GM19099 (cell line): ENCODE data around the gene RADIL.

ENCODE experiments used
- POLR2A ChIP-seq: IDR thresholded peaks from 3 replicates; pipeline ENCODE4 v1.6.1; 2011; ENCODE audit warnings: low read depth; ENCODE audit not compliant: insufficient read length; ENCODE audit errors: extremely low read depth

The RADIL gene

DNA sequence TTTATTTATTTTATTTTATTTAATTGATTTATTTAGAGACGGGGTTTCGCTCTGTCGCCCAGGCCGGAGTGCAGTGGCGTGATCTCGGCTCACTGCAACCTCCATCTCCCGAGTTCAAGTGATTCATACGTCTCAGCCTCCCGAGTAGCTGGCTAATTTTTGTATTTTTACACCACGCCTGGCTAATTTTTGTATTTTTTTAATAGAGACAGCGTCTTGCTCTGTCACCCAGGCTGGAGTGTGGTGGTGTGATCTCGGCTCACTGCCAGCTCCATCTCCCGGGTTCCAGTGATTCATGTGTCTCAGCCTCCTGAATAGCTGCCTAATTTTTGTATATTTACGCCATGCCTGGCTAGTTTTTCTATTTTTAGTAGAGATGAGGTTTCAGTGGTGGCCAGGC lies 73.8 kb downstream of the RADIL start:
- no peak for TF ChIP-seq POLR2A

DNA sequence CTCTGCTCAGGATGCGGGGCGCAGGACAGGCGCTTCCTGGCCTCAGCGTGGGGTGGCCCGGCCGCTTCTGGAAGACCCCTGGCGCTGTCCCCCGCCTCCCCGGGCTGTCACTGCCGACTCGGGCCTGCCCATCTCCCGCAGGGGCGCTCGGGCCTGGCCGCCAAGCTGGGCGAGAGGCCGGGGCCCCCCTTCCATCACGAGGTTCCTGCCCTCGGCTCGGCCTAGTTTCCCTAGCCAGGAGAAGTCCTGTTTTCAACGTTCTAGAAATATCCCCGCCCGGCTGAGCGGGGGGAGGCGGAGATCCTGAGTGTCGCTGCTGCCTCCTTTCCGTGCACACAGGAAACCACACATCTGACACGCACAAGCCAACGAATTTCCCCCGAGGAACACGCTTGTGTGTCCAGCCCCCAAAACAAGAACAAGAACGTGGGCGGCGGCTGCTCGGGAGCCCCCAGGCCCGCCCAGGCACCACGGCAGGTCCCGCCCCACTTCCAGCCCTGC lies 74.4 kb downstream of the RADIL start:
- no peak for TF ChIP-seq POLR2A

DNA sequence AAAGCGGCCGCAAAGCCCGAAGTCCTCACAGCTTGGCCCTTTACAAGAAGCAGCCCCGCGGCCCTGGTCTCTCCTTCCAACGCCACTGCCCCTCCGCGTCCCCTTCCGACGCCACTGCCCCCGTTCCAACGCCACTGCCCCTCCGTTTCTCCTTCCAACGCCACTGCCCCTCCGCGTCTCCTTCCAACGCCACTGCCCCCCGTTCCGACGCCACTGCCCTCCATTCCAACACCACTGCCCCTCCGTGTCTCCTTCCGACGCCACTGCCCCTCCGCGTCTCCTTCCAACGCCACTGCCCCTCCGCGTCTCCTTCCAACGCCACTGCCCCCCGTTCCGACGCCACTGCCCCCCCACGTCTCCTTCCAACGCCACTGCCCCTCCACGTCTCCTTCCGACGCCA lies 75.0 kb downstream of the RADIL start:
- TF ChIP-seq POLR2A = no peak

DNA sequence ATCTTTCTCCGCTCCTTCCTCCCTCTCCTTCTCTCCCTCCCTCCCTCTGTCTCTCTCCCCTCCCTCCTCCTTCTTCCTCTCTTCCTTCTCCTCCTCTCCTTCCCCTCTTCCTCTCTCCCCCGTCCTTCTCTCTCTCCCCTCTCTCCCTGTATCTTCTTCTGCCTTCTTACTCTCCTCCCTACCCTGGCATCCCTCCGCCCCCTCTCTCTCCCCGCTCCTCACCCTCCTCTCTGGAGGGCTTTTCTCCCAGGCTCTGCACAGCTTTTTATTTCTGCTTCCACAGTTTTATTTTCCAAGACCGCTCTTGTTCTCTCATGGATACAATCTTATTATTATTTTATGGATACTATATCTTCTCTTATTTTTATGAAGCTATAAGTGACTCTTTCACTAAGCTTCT lies 75.5 kb downstream of the RADIL start:
- TF ChIP-seq POLR2A = no peak

DNA sequence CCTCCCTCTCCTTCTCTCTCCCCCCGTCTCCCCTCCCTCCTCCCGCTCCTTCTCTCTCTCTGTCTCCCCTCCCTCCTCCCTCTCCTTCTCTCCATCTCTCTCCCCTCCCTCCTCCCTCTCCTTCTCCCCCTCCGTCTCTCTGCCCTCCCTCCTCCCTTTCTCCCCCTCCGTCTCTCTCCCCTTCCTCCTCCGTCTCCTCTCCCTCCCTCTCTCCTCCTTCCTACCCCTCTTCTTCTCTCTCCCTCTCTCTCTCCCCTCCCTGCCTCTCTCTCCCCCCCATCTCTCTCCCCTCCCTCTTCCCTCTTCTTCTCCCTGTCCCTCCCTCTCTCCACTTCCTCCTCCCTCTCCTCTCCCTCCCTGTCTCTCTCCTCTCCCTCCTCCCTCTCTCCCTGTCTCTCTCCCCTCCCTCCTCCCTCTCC lies 75.9 kb downstream of the RADIL start:
- no peak for TF ChIP-seq POLR2A

DNA sequence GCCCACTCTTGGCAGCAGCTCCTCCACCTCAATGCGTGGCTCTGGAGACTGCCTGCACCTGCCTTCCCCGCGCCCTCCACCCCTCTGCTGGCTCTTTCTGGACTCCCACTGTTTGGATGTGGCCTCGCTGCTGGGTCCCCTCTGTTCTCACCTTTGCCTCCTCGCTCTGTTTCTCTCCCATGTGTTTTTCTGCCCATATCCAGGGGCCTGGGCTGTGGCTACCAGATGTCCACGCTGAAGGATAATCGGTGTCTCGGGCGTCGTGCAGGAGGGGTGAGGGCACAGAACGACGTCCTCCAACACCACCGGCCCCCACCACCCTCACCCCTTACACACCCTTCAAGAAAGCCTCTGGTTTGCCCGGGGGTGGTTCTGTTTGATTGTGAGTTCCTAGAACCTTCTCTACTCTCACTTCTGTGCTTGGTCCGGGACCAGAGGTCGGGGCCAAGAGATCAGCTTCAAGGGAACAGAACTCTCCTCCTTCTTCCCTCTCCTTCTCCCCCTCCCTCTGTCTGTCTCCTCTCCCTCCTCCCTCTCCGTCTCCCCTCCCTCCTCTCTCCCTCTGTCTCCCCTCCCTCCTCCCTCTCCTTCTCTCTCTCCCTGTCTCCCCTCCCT lies 76.4 kb downstream of the RADIL start:
- TF ChIP-seq POLR2A = no peak

DNA sequence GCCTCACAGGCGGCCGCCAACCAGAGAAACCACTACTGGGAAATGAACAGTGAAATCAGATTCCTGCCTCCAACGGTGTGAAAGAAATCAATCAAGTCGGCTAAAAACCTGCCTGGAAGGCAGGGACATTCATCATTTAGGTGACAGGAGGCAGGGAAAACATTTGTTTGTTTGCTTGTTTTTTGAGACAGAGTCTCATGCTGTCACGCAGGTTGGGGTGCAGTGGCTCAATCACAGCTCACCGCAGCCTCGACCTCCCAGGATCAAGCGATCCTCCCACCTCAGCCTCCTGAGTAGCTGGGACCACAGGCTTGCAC lies 77.6 kb downstream of the RADIL start:
- no peak for TF ChIP-seq POLR2A

DNA sequence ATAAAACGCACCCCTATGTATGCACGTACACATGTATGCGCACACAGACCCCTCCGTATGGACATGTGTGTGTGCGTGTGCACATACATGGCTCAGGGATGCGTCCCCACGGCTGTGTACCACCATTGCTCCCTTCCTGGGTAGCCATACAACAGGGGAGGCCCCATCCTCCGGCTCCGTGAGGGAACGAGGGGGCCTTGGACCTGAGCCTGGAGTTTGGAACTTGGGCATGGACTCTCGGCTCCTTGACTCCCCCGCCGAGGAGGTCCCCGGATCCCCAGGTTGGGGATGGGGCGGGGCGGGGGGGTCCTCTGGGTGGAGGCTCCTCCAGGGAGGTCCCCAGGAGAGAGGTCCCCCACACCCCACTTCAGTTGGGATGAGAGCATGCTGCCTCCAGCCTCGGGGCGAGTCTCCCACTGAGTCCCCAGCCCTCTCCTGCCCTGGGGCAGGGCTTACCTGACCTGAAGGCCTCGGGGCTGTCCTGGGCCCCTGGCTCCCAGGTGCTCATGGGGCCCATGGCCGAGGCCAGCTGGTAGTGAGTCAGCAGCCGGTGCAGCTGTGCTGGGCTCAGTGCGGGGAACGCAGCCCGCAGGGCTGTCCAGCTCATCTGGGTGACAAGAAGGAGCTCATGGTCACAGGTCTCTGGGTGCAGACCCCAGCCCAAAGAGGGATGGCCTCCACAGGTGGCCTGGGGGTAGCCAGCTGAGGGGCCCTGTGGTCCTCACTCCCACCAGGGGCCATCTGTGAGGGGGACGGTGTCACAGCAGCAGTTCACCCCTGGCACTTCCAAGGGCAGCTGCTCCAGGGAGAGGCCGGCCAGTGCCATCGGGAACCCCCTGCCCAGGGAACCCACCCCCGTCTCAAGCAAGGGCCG lies 78.2 kb downstream of the RADIL start:
- TF ChIP-seq POLR2A = no peak

DNA sequence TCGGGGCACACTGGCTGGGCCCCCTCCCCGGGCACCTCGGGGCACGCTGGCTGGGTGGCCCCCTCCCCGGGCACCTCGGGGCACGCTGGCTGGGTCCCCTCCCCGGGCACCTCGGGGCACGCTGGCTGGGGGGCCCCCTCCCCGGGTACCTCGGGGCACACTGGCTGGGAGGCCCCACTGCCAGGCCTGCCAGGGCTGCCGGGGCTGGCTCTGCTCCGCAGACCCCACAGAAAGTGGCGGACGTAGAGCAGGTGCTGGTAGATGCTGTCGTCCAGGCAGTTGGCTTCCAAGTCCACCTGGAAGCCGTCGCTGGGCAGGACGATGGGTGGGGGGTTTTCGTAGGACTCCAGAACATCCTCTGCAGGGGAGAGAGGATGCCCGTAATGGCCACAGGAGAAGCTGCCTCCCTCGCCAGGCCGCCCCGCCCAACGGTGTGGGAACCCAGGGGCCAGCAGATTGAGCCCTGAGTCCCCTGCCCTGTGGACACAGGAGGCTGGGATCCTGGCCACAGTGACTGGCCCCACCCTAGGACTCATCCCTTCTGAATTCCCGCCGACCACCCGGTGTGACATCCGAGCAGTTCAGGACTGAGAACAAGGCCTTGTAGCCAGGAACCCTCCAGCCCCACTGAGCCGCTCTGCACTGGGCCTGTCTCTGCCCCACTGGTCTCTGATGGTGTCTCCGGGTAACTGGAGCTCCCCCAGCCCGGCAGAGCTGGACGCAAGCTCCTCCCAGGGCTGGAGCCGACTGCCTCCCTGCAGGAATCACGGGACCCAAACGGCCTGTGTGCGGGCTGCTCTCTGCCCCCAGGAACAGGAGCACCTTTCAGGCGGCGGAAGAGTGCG lies 79.9 kb downstream of the RADIL start:
- TF ChIP-seq POLR2A = no peak

DNA sequence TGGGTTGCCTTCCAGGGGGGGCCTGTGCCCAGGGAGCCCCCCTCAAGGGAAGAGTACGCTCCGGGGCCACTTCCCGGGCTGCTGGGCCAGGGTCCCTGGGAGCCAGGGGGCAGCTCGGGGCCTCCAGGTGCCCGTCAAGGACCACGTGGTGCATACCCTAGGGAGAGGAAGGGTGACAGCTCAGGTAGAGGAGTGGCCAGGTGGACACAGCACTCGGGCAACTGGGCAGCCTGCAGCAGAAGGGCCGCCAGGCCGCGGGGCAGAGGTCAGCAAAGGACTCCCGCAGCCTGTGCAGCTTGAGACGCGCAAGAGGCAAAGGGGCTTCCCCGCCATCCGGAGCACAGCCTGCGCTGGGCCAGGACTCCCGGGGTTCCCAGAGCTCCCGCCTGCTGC lies 81.7 kb downstream of the RADIL start:
- no peak for TF ChIP-seq POLR2A

DNA sequence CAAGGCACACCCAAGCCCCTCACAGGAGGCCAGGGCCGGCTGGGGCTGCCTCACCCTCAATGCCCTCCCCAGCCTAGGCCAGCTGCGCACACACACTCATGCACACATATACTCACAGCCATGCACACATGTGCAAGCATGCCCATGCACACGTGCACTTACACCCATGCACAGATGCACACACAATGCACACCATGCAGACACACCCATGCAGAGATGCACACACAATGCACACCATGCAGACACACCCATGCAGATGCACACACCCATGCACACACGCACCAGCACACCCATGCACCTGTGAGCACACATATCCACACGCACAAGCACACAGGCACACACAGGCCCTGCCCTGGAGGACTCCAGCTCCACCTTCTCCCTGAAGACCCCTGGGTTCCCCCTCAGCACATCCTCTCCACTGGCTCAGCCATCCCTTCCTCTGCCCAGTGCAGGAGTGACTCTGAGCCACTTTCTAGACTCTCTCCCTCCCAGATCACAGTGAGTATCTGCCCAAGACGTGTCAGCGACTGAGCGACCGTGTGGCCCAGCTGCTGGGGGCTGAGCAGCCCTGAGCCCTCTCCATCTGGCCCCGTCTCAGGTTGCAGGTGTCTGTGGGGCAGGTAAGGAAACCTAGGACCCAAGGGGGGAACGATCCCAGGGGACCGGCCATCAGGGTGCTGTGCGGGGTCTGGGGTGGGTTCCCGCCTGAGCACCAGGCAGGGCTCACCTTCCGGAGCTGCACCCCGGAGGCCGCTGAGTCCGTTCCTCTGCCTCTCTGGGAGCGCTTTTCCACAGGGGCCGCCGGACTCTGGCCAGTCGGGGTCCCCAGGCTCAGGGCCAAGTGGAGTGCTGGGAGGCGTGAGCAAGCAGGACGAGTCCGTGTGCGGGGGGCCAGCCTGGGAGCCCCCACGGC lies 82.3 kb downstream of the RADIL start:
- TF ChIP-seq POLR2A = no peak

DNA sequence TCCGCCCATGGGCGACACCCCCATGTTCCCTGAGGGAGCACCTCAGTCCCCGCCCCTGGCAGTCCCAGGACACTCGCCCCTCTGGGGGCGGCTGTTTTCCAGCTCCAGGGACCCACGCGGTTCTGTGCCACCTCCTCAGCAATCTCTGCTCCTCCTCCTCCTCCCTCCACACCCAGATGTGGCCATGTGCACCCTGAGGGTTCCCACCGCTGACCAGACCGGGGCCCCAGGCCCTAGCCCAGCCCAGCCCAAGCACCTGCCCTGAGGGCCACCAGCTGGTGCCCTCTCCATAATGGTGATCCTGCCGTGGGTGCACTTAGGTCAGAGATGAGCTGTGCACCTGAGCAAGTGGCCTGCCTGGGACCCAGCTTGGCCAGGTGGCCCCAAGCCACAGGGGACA lies 83.0 kb downstream of the RADIL start:
- no peak for TF ChIP-seq POLR2A

DNA sequence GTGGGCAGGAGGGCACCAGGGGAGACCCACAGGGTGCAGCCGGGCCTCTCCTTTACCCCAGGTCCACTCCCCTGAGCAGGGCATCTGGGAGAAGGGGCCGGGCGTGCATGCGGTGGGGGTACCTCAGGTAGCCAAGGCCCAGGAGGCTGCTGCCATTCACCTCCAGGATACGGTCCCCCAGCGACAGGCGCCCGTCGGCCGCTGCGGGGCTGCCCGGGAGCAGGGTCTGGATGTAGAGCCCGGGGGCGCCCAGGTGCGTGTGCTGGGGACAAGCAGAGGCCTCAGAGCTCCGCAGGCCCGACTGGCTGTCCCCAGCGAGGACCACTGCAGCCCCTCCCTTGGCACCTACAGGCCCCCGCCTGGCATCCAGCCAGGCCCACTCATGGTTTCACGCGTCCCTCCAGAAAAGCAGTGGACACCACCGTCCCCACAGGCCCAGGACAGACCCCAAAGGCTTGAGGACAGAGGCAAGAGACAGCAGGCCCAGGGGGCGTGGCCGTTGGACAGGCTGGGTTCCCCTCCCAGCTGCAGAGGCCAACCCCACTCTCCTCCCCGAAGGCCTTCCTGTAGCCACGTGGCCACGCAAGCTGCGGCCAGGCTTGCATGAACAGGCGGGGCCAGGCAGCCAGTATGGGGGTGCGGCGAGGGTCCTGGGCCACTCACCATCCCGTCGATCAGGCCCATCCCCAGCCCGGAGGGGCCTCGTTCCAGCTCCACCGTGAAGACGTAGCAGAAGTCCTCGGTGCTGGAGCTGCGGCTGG lies 83.8 kb downstream of the RADIL start:
- TF ChIP-seq POLR2A = no peak

DNA sequence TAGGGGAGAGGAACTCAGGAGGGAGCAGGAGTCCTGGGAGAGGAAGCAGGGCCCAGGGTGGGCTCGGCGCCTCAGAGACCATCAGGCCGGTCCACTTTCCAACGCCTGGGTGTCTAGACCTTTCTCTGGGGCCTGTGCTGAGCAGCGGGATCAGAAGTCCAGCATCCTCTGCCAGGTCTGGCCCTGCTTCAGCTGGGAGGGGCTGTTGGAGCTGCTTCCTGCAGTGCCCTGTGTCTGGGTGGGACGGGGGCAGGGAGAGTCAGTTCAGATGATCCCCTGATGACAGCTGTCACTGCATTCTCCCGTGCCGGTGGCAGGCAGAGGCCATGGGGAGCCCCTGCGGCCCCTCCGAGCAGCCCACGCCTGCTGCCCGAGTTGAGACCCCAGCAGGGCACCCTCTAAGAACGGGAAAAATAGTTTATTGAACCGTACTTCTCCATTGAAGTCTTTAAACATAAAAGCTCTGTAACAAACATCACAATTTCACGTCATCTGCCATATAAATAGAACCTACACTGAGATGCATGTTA lies 84.7 kb downstream of the RADIL start:
- TF ChIP-seq POLR2A = no peak
